ENCODE results near the gene TAL2.

DNA sequence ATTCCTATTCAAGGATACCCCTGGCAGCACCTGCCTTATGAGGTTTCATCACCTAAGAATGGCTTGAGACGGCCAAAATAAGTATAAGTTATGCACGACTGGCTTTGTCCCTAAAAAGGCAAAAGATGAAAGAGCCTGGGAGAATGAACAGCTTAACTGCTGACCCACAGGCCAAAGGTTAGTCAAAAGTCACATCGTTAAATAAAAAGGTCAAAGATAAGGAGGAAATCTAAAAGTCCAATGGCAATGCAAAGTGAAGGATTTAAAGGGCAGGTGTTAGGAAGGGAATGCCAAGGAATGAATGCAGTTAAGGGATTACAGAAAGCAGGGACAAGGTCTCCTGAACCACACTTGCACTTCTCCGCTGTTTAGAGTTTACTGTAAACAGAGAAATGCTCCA, 5.6 kb downstream of the TAL2 start:
- TF ChIP-seq, protein P1, sequence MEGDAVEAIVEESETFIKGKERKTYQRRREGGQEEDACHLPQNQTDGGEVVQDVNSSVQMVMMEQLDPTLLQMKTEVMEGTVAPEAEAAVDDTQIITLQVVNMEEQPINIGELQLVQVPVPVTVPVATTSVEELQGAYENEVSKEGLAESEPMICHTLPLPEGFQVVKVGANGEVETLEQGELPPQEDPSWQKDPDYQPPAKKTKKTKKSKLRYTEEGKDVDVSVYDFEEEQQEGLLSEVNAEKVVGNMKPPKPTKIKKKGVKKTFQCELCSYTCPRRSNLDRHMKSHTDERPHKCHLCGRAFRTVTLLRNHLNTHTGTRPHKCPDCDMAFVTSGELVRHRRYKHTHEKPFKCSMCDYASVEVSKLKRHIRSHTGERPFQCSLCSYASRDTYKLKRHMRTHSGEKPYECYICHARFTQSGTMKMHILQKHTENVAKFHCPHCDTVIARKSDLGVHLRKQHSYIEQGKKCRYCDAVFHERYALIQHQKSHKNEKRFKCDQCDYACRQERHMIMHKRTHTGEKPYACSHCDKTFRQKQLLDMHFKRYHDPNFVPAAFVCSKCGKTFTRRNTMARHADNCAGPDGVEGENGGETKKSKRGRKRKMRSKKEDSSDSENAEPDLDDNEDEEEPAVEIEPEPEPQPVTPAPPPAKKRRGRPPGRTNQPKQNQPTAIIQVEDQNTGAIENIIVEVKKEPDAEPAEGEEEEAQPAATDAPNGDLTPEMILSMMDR (IDR thresholded peaks at IDR 0.05), result no peak
- TF ChIP-seq POLR2A (IDR thresholded peaks at IDR 0.05), result no peak
- TF ChIP-seq EP300 (IDR thresholded peaks at IDR 0.05), result no peak

Measured in tibial nerve (tissue), 4 donors.